CD4-positive, alpha-beta T cell (primary cell): ENCODE data around the gene ARHGEF11. TPM values are rescaled to one million over a fixed set of nuclear protein-coding genes. Genes with fewer than 3 reads are reported as not detected.

Source experiments
- ATAC-seq: fragments of 200-7000 bp; cut with Tn5 transposase; one replicate; pipeline ENCODE4 v1.10.0; 2022; ENCODE audit warnings: mild to moderate bottlenecking; ENCODE audit not compliant: poor library complexity
- CTCF ChIA-PET: fragments of 350-600 bp; sonication (Branson Sonifier 250); formaldehyde crosslinking; loops from one replicate; lab custom pipeline; 2021; ENCODE audit warnings: antibody characterized with exemption, inconsistent platforms; lab: Charles Lee
- POLR2A ChIA-PET: fragments of 350-600 bp; sonication (Branson Sonifier 250); formaldehyde crosslinking; loops from one replicate; lab custom pipeline; 2021; ENCODE audit warnings: antibody characterized with exemption, inconsistent platforms; lab: Charles Lee
- DNase-seq, 14 experiments: peaks; one replicate each; pipeline ENCODE4 v3.0.0-alpha.2; 2013 to 2020; ENCODE audit warnings: mixed read lengths in 2 of 14
- H3K27ac ChIP-seq, 2 donors: one replicate each; pipeline versions ENCODE4 v1.5.1 to v1.7.0; 2013; ENCODE audit warnings: low read length in 2 of 2, low read depth in 1 of 2, mild to moderate bottlenecking in 1 of 2
- H3K27me3 ChIP-seq, 2 experiments: 1 replicate in 1 of 2; 2 replicates in 1 of 2; pipeline versions ENCODE4 v1.6.1 to v1.7.0; 2013; ENCODE audit warnings: low read length in 2 of 2, control low read depth in 1 of 2, mild to moderate bottlenecking in 1 of 2, moderate library complexity in 1 of 2; ENCODE audit not compliant: insufficient read depth in 2 of 2, control insufficient read depth in 1 of 2
- H3K36me3 ChIP-seq: one replicate; pipeline ENCODE4 v1.6.1; 2013; ENCODE audit warnings: low read length, control low read depth; ENCODE audit not compliant: insufficient read depth
- H3K4me1 ChIP-seq: one replicate; pipeline ENCODE4 v1.6.1; 2013; ENCODE audit warnings: low read length, control low read depth; ENCODE audit not compliant: insufficient read depth
- H3K4me3 ChIP-seq: one replicate; pipeline ENCODE4 v1.5.1; 2013; ENCODE audit warnings: mild to moderate bottlenecking, low read length, moderate library complexity
- H3K9me3 ChIP-seq, 2 experiments: 1 replicate in 1 of 2; 2 replicates in 1 of 2; pipeline versions ENCODE4 v1.6.1 to v1.7.0; 2013; ENCODE audit warnings: low read length in 2 of 2, mild to moderate bottlenecking in 2 of 2, control low read depth in 1 of 2, moderate library complexity in 1 of 2; ENCODE audit not compliant: control insufficient read depth in 1 of 2, insufficient read depth in 1 of 2
- H3K27ac Mint-ChIP-seq: one replicate; pipeline ENCODE4 v1.8.0; 2020; ENCODE audit warnings: mixed read lengths
- H3K27me3 Mint-ChIP-seq: one replicate; pipeline ENCODE4 v1.8.0; 2021; ENCODE audit warnings: mixed read lengths
- H3K36me3 Mint-ChIP-seq: one replicate; pipeline ENCODE4 v1.8.0; 2021; ENCODE audit warnings: low read depth, mixed read lengths
- H3K4me1 Mint-ChIP-seq: one replicate; pipeline ENCODE4 v1.8.0; 2021; ENCODE audit warnings: low read depth, mixed read lengths
- H3K4me3 Mint-ChIP-seq: one replicate; pipeline ENCODE4 v1.8.0; 2020; ENCODE audit warnings: mild to moderate bottlenecking, mixed read lengths
- H3K9me3 Mint-ChIP-seq: one replicate; pipeline ENCODE4 v1.8.0; 2020; ENCODE audit warnings: mixed read lengths
- intact Hi-C, 2 experiments: fragments of 100-400 bp; cut with DNase I in 1 of 2; cut with micrococcal nuclease in 1 of 2; formaldehyde crosslinking; loops; one replicate each; pipeline versions ENCODE4 v1.15.1 to v1.9.0; 2023 to 2025; cut with DNase I, micrococcal nuclease
- microRNA-seq: library from miRNA; unstranded; fragments of <30 nt; microRNA quantifications from one replicate; pipeline ENCODE4 v1.2.0, GENCODE V29; 2021; ENCODE audit warnings: borderline microRNAs expressed, borderline replicate concordance
- total RNA-seq, 174 experiments: library from RNA in 2 of 174; stranded (reverse) in 2 of 174; gene quantifications; one replicate each; pipeline ENCODE4 v1.2.3 and lab custom pipeline; 2021 to 2026
- TF ChIP-seq, protein P1 (sequence below): fragments of 200-600 bp; IDR thresholded peaks from one replicate; pipeline ENCODE4 v1.8.0; 2022; ENCODE audit warnings: antibody characterized with exemption, mild to moderate bottlenecking

The ARHGEF11 gene
- total RNA-seq, 2 experiments from 2014 or later = 13.7 to 13.9 TPM

- TF ChIP-seq, protein P1, sequence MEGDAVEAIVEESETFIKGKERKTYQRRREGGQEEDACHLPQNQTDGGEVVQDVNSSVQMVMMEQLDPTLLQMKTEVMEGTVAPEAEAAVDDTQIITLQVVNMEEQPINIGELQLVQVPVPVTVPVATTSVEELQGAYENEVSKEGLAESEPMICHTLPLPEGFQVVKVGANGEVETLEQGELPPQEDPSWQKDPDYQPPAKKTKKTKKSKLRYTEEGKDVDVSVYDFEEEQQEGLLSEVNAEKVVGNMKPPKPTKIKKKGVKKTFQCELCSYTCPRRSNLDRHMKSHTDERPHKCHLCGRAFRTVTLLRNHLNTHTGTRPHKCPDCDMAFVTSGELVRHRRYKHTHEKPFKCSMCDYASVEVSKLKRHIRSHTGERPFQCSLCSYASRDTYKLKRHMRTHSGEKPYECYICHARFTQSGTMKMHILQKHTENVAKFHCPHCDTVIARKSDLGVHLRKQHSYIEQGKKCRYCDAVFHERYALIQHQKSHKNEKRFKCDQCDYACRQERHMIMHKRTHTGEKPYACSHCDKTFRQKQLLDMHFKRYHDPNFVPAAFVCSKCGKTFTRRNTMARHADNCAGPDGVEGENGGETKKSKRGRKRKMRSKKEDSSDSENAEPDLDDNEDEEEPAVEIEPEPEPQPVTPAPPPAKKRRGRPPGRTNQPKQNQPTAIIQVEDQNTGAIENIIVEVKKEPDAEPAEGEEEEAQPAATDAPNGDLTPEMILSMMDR = no peak
- Histone ChIP-seq H3K36me3 (no peaks in the 10 kb centered on the region), H3K4me3 (no peak overlapping the region), H3K9me3 (no peaks in the 10 kb centered on the region), H3K4me1 (peaks cover 6% of the 10 kb centered on the region), H3K27me3 (peaks cover 29 to 36% of the 10 kb centered on the region in 2 experiments), H3K27ac (no peak overlapping the region)
- H3K36me3 Mint-ChIP-seq = no peaks in the 10 kb centered on the region
- H3K27me3 Mint-ChIP-seq = peaks cover 75% of the 10 kb centered on the region
- ATAC-seq = no peak
- H3K9me3 Mint-ChIP-seq = no peaks in the 10 kb centered on the region
- no peak for DNase-seq
- ChIA-PET POLR2A (no interaction called here), CTCF (interaction anchor here (1.0 kb wide), 1 partner anchor 27 kb away, joined by 3 read pairs; no protein-coding TSS in a partner anchor)
- H3K4me1 Mint-ChIP-seq = peaks cover under 1% of the 10 kb centered on the region
- no peak overlapping the region for H3K4me3 Mint-ChIP-seq
- intact Hi-C loops = no loop called here
- no peak overlapping the region for H3K27ac Mint-ChIP-seq
Measured at GRCh38 chr1:156886583-156887281, 158.8 kb downstream of the ARHGEF11 start.

GRCh38 chr1:156885880-156886355 lies 159.6 kb downstream of the ARHGEF11 start:
- Histone ChIP-seq H3K9me3 (no peaks in the 10 kb centered on the region), H3K36me3 (no peaks in the 10 kb centered on the region), H3K4me3 (no peak overlapping the region), H3K27ac (no peak overlapping the region), H3K4me1 (peaks cover 4% of the 10 kb centered on the region), H3K27me3 (peaks cover 27 to 28% of the 10 kb centered on the region in 2 experiments)
- no peaks in the 10 kb centered on the region for H3K36me3 Mint-ChIP-seq
- H3K27me3 Mint-ChIP-seq = peaks cover 72% of the 10 kb centered on the region
- ATAC-seq (no peak), DNase-seq (no peak)
- no peaks in the 10 kb centered on the region for H3K4me1 Mint-ChIP-seq
- TF ChIP-seq, protein P1 = no peak
- ChIA-PET POLR2A (no interaction called here), CTCF (interaction anchor here (0.9 kb wide), 1 partner anchor 89 kb away, joined by 3 read pairs; no protein-coding TSS in a partner anchor)
- no peaks in the 10 kb centered on the region for H3K9me3 Mint-ChIP-seq
- no peak overlapping the region for H3K27ac Mint-ChIP-seq
- no peak overlapping the region for H3K4me3 Mint-ChIP-seq
- intact Hi-C loops = no loop called here

GRCh38 chr1:156885314-156885713 lies 160.2 kb downstream of the ARHGEF11 start:
- TF ChIP-seq, protein P1 = no peak

More at GRCh38 chr1:156885314-156885713, 160.2 kb downstream of the ARHGEF11 start:
- no peak overlapping the region for H3K4me3 ChIP-seq
- H3K9me3 Mint-ChIP-seq = no peaks in the 10 kb centered on the region
- intact Hi-C loops = no loop called here
- H3K27me3 Mint-ChIP-seq = peaks cover 70% of the 10 kb centered on the region
- H3K4me1 Mint-ChIP-seq = no peaks in the 10 kb centered on the region
- no peaks in the 10 kb centered on the region for H3K9me3 ChIP-seq
- no peak for DNase-seq
- H3K27ac Mint-ChIP-seq = no peak overlapping the region
- CTCF ChIA-PET = interaction anchor here (0.9 kb wide), 1 partner anchor 88 kb away, joined by 3 read pairs; no protein-coding TSS in a partner anchor
- H3K27me3 ChIP-seq = peaks cover 26 to 27% of the 10 kb centered on the region in 2 experiments
- H3K4me1 ChIP-seq = peaks cover 4% of the 10 kb centered on the region
- H3K36me3 ChIP-seq = no peaks in the 10 kb centered on the region
- H3K36me3 Mint-ChIP-seq = no peaks in the 10 kb centered on the region
- POLR2A ChIA-PET = no interaction called here
- ATAC-seq = no peak
- H3K4me3 Mint-ChIP-seq = no peak overlapping the region
- H3K27ac ChIP-seq = no peak overlapping the region

Small RNA genes lying within 50 kb of the gene (microRNA-seq; reads per million reads assigned to microRNA genes)
- not detected for gene MIR765

Other genes with a start within 250 kb of the ARHGEF11 start
- 10 to 100 TPM; 51.6 to 51.8 TPM for gene SH2D2A, start 228.9 kb downstream of the ARHGEF11 start, total RNA-seq
- gene INSRR, start 186.6 kb downstream of the ARHGEF11 start, total RNA-seq = not detected
- under 1 TPM; 0.42 to 0.52 TPM for gene NTRK1, start 184.9 kb downstream of the ARHGEF11 start, total RNA-seq
- under 1 TPM; 0.20 to 0.41 TPM for gene PEAR1, start 152.0 kb downstream of the ARHGEF11 start, total RNA-seq
- not detected for gene LRRC71, start 125.1 kb downstream of the ARHGEF11 start, total RNA-seq
- gene ETV3L, start 54.1 kb upstream of the ARHGEF11 start, total RNA-seq = not detected
- 100 to 1,000 TPM; 115 to 117 TPM for gene ETV3, start 92.7 kb upstream of the ARHGEF11 start, total RNA-seq